HG03159 (cell line): ENCODE results near the gene AP1G1.
A peak's percentile ranks its signal among the peaks of the same experiment; 100 is the strongest.

Experiments
- ATAC-seq: cut with Tn5 transposase; IDR thresholded peaks from one replicate; pipeline ENCODE4 v1.9.1; 2021; ENCODE audit warnings: mild to moderate bottlenecking, moderate library complexity; ENCODE audit not compliant: unreplicated experiment

Gene AP1G1

GRCh38 chr16:71762186-71762585 is 46.4 kb downstream of the AP1G1 start:
- no peak for ATAC-seq

GRCh38 chr16:71761097-71761496 is 47.5 kb downstream of the AP1G1 start:
- ATAC-seq, result no peak

GRCh38 chr16:71758293-71758760 is 50.3 kb downstream of the AP1G1 start:
- no peak for ATAC-seq

GRCh38 chr16:71754652-71755051 is 54.0 kb downstream of the AP1G1 start:
- no peak for ATAC-seq

- ATAC-seq, result no peak
Observed at GRCh38 chr16:71754108-71754507, 54.5 kb downstream of the AP1G1 start.

- ATAC-seq, result no peak
Observed at GRCh38 chr16:71748226-71748625, 60.4 kb downstream of the AP1G1 start.

- ATAC-seq, result no peak
Observed at GRCh38 chr16:71746442-71747046, 62.1 kb downstream of the AP1G1 start.

GRCh38 chr16:71738855-71739254 is 69.8 kb downstream of the AP1G1 start:
- no peak for ATAC-seq

GRCh38 chr16:71737501-71737900 is 71.1 kb downstream of the AP1G1 start:
- ATAC-seq, result no peak

GRCh38 chr16:71734511-71734910 is 74.1 kb downstream of the AP1G1 start:
- ATAC-seq, result no peak

- ATAC-seq, result no peak
Observed at GRCh38 chr16:71732587-71732986, 76.0 kb downstream of the AP1G1 start.

GRCh38 chr16:71727551-71728324 is 80.9 kb downstream of the AP1G1 start:
- ATAC-seq, result no peak

GRCh38 chr16:71726476-71727315 is 81.9 kb downstream of the AP1G1 start:
- no peak for ATAC-seq

- ATAC-seq, result no peak
Observed at GRCh38 chr16:71724320-71724751, 84.3 kb downstream of the AP1G1 start, which contains the start of gene PHLPP2. Gene PHLPP2, minus strand, starts transcription at chr16:71724701. Its CDS starts 9,906 bp downstream, at chr16:71714795.

- peak; percentile 75 for ATAC-seq
Observed at GRCh38 chr16:71723537-71724319, 84.9 kb downstream of the AP1G1 start.

GRCh38 chr16:71722801-71723536 is 85.7 kb downstream of the AP1G1 start:
- peak; percentile 25 for ATAC-seq

- no peak for ATAC-seq
Observed at GRCh38 chr16:71721066-71721740, 87.4 kb downstream of the AP1G1 start.

GRCh38 chr16:71712501-71712900 is 96.1 kb downstream of the AP1G1 start:
- ATAC-seq, result no peak

- ATAC-seq, result no peak
Observed at GRCh38 chr16:71711789-71712188, 96.8 kb downstream of the AP1G1 start.
